ENCODE measurements around the gene TSEN54. TPM values are rescaled to one million over a fixed set of nuclear protein-coding genes. Genes with fewer than 3 reads are reported as not detected.

Gene TSEN54
- total and polyA plus RNA-seq, 12 donors, result 17.9 to 67.8 (median 26.4) TPM

DNA sequence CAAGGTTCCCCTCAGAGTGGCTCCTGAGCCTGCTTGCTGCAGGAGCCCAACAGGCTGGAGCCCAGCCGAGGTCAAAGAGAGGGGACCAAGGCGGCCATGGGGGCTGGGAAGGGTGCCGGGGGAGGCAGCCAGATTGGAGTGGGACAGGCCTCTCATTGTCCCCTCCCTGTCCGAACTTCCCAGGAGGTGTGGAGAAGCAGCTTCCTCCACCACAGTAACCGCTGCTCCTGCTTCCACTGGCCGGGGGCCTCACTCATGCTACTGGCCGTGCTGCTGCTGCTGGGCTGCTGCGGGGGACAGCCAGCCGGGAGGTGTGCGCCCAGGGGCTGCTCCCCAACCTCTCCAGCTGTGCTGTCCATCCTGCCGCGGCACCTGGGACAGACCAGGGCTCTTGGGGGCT, 30.6 kb upstream of the TSEN54 start:
- TF ChIP-seq POLR2A (IDR thresholded peaks at IDR 0.05) (no peak), CTCF (IDR thresholded peaks at IDR 0.05) (no peak)
- intact Hi-C loops (cut with DNase I), result no loop called here
- Histone ChIP-seq H3K9me3 (replicated peaks in 1 of 3) (no peaks in the 10 kb centered on the region), H3K36me3 (replicated peaks in 1 of 2) (peaks cover 0 to 7% of the 10 kb centered on the region in 2 donors), H3K4me1 (replicated peaks in 1 of 2) (peaks cover 6 to 59% of the 10 kb centered on the region in 2 donors), H3K27ac (peak overlapping the region in 2 of 5 donors; percentile 56 to 71), H3K4me3 (no peak overlapping the region), H3K27me3 (no peaks in the 10 kb centered on the region)
- DNase-seq, result no peak
- 76 to 100% (median 85%) methylated on average over 3 to 12 of the region's 12 CpGs for WGBS, 4 donors

DNA sequence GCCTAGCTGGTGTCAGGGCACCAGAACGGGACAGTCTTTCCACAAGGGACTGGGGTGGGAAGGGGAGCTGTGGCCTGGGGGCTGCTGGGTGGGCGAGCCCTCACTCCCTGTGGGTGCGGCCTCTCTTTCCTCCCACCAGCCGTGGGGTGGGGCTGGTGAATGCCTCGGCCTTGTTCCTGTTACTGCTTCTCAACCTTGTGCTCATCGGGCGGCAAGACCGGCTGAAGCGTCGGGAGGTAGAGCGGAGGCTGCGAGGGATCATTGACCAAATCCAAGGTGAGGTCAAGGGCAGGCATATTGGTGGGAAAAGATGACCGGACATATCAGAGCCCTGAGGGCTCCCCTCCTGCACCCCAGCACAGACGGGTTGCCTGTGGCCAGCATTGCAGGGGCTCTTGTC, 30.2 kb upstream of the TSEN54 start:
- intact Hi-C loops (cut with DNase I), result no loop called here
- peaks cover 0 to 12% of the 10 kb centered on the region in 2 donors for H3K36me3 ChIP-seq (replicated peaks in 1 of 2)
- no peak for DNase-seq
- TF ChIP-seq POLR2A (IDR thresholded peaks at IDR 0.05), result no peak
- TF ChIP-seq CTCF (IDR thresholded peaks at IDR 0.05), result no peak
- 72 to 80% (median 74%) methylated on average over 1 to 14 of the region's 14 CpGs for WGBS, 4 donors
- H3K4me3 ChIP-seq, result no peak overlapping the region
- peak overlapping the region in 2 of 5 donors; percentile 56 to 71 for H3K27ac ChIP-seq
- H3K27me3 ChIP-seq, result no peaks in the 10 kb centered on the region
- H3K4me1 ChIP-seq (replicated peaks in 1 of 2), result peaks cover 6 to 55% of the 10 kb centered on the region in 2 donors
- H3K9me3 ChIP-seq (replicated peaks in 1 of 3), result no peaks in the 10 kb centered on the region

DNA sequence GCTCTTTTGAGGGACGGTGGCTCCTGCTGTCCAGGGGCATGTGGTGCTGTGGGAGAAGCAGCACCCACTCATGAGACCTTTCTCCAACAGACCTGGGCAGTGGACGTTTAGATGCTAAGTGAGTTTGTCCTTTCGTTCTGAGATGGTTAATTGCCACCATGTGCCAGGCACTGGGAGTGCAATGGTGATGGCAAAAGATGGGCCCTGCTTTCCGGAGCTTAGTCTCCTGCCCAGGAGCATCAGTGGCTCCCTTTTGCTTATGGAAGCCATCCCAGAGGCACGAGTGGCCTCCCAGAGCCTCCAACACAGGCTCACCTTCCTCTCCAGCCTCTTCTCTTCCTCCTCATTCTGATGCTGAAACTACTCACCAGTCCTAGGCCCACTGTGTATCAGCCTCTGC, 29.4 kb upstream of the TSEN54 start:
- intact Hi-C loops (cut with DNase I), result no loop called here
- Histone ChIP-seq H3K4me3 (no peak overlapping the region), H3K9me3 (replicated peaks in 1 of 3) (no peaks in the 10 kb centered on the region), H3K4me1 (replicated peaks in 1 of 2) (peaks cover 6 to 47% of the 10 kb centered on the region in 2 donors), H3K27me3 (no peaks in the 10 kb centered on the region), H3K27ac (peak overlapping the region in 3 of 5 donors; percentile 4 to 71 (median 14)), H3K36me3 (replicated peaks in 1 of 2) (peaks cover 0 to 20% of the 10 kb centered on the region in 2 donors)
- no peak for DNase-seq
- no peak for TF ChIP-seq POLR2A (IDR thresholded peaks at IDR 0.05)
- no peak for TF ChIP-seq CTCF (IDR thresholded peaks at IDR 0.05)
- 68 to 89% (median 81%) methylated on average over 5 of the region's 5 CpGs for WGBS, 4 donors

- H3K4me1 ChIP-seq (replicated peaks in 1 of 2), result peaks cover 6 to 41% of the 10 kb centered on the region in 2 donors
- no peaks in the 10 kb centered on the region for H3K27me3 ChIP-seq
- H3K4me3 ChIP-seq, result no peak overlapping the region
- WGBS, 4 donors, result 53 to 67% (median 64%) methylated on average over 10 to 12 of the region's 12 CpGs
- TF ChIP-seq POLR2A (IDR thresholded peaks at IDR 0.05), result no peak
- no peak for TF ChIP-seq CTCF (IDR thresholded peaks at IDR 0.05)
- H3K27ac ChIP-seq, result peak overlapping the region in 3 of 5 donors; percentile 30 to 71 (median 34)
- peak in 1 of 7 donors; percentile 63 for DNase-seq
- H3K36me3 ChIP-seq (replicated peaks in 1 of 2), result peaks cover 0 to 26% of the 10 kb centered on the region in 2 donors
- no peaks in the 10 kb centered on the region for H3K9me3 ChIP-seq (replicated peaks in 1 of 3)
- intact Hi-C loops (cut with DNase I), result no loop called here
Observed at GRCh38 chr17:75487351-75488070, 28.8 kb upstream of the TSEN54 start.
